Brain microvascular endothelial cell (primary cell): ENCODE results near the gene GOLGA6L4.
A peak's percentile ranks its signal among the peaks of the same experiment; 100 is the strongest.
"Not testable (repeated sequence)": the region's sequence is repeated elsewhere in the genome, so short reads cannot be mapped to it uniquely, and the experiment has no call there.

Source experiments
- DNase-seq: peaks from one replicate; pipeline ENCODE4 v3.0.0-alpha.2; 2020
- H3K27ac ChIP-seq: fragments of 250-450 bp; sonication (Bioruptor Pico); 2 replicates; pipeline ENCODE4 v1.5.1; 2020; ENCODE audit warnings: mild to moderate bottlenecking, moderate library complexity
- H3K27me3 ChIP-seq: fragments of 250-450 bp; sonication (Bioruptor Pico); replicated peaks from 2 replicates; pipeline ENCODE4 v1.5.1; 2020; ENCODE audit warnings: mild to moderate bottlenecking
- H3K36me3 ChIP-seq: fragments of 250-450 bp; sonication (Bioruptor Pico); replicated peaks from 2 replicates; pipeline ENCODE4 v1.5.1; 2020; ENCODE audit warnings: mild to moderate bottlenecking
- H3K4me3 ChIP-seq: 2 replicates; pipeline ENCODE4 v1.5.1; 2011; ENCODE audit warnings: low read depth, mild to moderate bottlenecking, control low read depth, low read length, moderate library complexity
- CTCF ChIP-seq: IDR thresholded peaks from 2 replicates; pipeline ENCODE4 v1.5.1; 2011; ENCODE audit warnings: low read depth, mild to moderate bottlenecking, moderate library complexity, low read length, control low read depth, inconsistent platforms; ENCODE audit errors: missing control alignments
- in situ Hi-C: cut with HindIII; loops from 2 replicates; pipeline ENCODE4 v1.10.0; 2017; ENCODE audit warnings: low sequenced_read_pairs, low pct_ligation_motif_present

GOLGA6L4 gene, protein sequence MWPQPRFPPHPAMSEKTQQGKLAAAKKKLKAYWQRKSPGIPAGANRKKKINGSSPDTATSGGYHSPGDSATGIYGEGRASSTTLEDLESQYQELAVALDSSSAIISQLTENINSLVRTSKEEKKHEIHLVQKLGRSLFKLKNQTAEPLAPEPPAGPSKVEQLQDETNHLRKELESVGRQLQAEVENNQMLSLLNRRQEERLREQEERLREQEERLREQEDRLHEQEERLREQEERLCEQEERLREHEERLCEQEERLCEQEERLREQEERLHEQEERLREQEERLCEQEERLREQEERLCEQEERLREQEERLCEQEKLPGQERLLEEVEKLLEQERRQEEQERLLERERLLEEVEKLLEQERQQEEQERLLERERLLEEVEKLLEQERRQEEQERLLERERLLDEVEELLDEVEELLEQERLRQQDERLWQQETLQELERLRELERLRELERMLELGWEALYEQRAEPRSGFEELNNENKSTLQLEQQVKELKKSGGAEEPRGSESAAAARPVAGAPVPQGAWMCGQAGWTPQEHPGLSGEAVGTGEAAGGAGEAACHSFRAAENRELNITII

DNA sequence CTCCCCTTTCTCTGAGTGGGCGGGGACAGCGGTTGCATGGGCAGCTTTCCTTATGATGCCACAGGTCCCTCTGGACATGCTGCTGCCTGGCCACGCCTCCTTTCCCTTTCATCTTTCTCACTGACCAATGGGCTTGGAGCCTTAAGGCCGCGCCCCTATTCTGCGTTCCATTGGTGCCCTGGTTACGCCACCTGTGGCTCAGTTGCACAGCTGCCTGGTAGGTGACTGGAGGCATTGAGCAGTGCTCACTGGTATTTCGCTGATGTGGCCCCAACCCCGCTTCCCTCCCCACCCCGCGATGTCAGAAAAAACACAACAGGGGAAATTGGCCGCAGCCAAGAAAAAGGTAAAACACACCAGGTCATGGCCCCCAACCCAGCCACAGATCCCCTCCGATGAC, at the start of gene GOLGA6L4:
Gene GOLGA6L4, plus strand, starts transcription at position 201 of the 400 bp plus-strand sequence. Its CDS starts 62 bp downstream, at position 263.
- H3K36me3 ChIP-seq, H3K27me3 ChIP-seq, in situ Hi-C loops, DNase-seq, H3K4me3 ChIP-seq, H3K27ac ChIP-seq: not testable (repeated sequence)

- in situ Hi-C loops, H3K4me3 ChIP-seq, H3K27me3 ChIP-seq, DNase-seq, H3K36me3 ChIP-seq, H3K27ac ChIP-seq: not testable (repeated sequence)
These were observed 42.6 kb upstream of the GOLGA6L4 start for GRCh38 chr15:84192982-84193381.

DNA sequence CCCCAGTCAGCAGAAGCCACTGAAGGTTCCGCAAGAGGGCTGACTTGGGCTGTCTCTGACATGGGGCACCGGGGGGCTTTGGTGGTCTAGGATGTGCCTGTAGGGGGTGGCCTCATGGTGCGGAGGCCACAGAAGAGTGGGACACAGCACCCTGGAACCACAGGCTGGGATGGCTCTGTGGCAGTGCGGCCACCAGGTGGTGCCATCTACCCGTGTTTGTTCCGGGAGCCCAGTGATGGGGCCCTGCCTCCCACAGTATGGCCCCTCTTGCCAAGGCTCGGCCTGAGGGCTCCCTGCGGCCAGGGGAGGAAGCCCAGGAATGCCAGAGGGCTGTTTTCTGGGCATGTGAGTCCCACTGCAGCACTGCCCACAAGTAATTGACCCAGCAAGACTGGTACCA, 40.0 kb upstream of the GOLGA6L4 start:
- H3K36me3 ChIP-seq, H3K27me3 ChIP-seq, H3K4me3 ChIP-seq, in situ Hi-C loops, DNase-seq, H3K27ac ChIP-seq: not testable (repeated sequence)

- H3K4me3 ChIP-seq, H3K27me3 ChIP-seq, DNase-seq, in situ Hi-C loops, H3K27ac ChIP-seq, H3K36me3 ChIP-seq: not testable (repeated sequence)
These were observed 38.9 kb upstream of the GOLGA6L4 start for GRCh38 chr15:84196530-84197188.

GRCh38 chr15:84199865-84200264, 35.7 kb upstream of the GOLGA6L4 start:
- DNase-seq, in situ Hi-C loops, H3K4me3 ChIP-seq, H3K27me3 ChIP-seq, H3K36me3 ChIP-seq, H3K27ac ChIP-seq: not testable (repeated sequence)

GRCh38 chr15:84246441-84246840, 10.9 kb downstream of the GOLGA6L4 start:
- H3K4me3 ChIP-seq, H3K36me3 ChIP-seq, H3K27me3 ChIP-seq, DNase-seq, H3K27ac ChIP-seq, in situ Hi-C loops: not testable (repeated sequence)
- peak; percentile 10 for TF ChIP-seq CTCF
